Lung (tissue), 12 donors: ENCODE data around the gene AQP9. TPM values are rescaled to one million over a fixed set of nuclear protein-coding genes. Genes with fewer than 3 reads are reported as not detected.

Experiments
- ATAC-seq: fragments of 200-7000 bp; cut with Tn5 transposase; one replicate; pipeline ENCODE4 v1.9.1; 2020; ENCODE audit warnings: moderate number of reproducible peaks; ENCODE audit not compliant: insufficient read depth, low FRiP score
- DNase-seq, 3 donors: peaks; one replicate each; pipeline ENCODE4 v3.0.0-alpha.2; 2013 to 2017
- H3K27ac ChIP-seq, 2 donors: one replicate each; pipeline ENCODE4 v1.5.1; 2013; ENCODE audit warnings: mild to moderate bottlenecking in 2 of 2, moderate library complexity in 2 of 2, control low read depth in 1 of 2, inconsistent platforms in 1 of 2, low read depth in 1 of 2, low read length in 1 of 2
- H3K27me3 ChIP-seq, 3 donors: one replicate each; pipeline ENCODE4 v1.5.1; 2013; ENCODE audit warnings: low read length in 2 of 3; ENCODE audit not compliant: control insufficient read depth in 3 of 3, insufficient read depth in 3 of 3
- H3K36me3 ChIP-seq, 4 donors: one replicate each; pipeline ENCODE4 v1.5.1; 2013; ENCODE audit warnings: low read length in 4 of 4, mild to moderate bottlenecking in 1 of 4, moderate library complexity in 1 of 4; ENCODE audit not compliant: control insufficient read depth in 4 of 4, insufficient read depth in 4 of 4
- H3K4me1 ChIP-seq, 5 donors: one replicate each; pipeline ENCODE4 v1.5.1; 2013; ENCODE audit warnings: low read length in 5 of 5, mild to moderate bottlenecking in 2 of 5, moderate library complexity in 1 of 5; ENCODE audit not compliant: control insufficient read depth in 5 of 5, insufficient read depth in 5 of 5
- H3K4me3 ChIP-seq: one replicate; pipeline ENCODE4 v1.5.1; 2013; ENCODE audit warnings: mild to moderate bottlenecking, control low read depth, moderate library complexity
- H3K9ac ChIP-seq, 2 donors: one replicate each; pipeline ENCODE4 v1.5.1; 2013; ENCODE audit warnings: low read length in 2 of 2, control low read depth in 1 of 2; ENCODE audit not compliant: insufficient read depth in 1 of 2
- H3K9me3 ChIP-seq, 4 donors: one replicate each; pipeline ENCODE4 v1.5.1; 2013; ENCODE audit warnings: low read length in 3 of 4, mild to moderate bottlenecking in 1 of 4, moderate library complexity in 1 of 4; ENCODE audit not compliant: control insufficient read depth in 4 of 4, insufficient read depth in 3 of 4
- WGBS, 2 donors: extraction: QIAGEN DNeasy Blood & Tissue Kit; methylation state at CpG; one replicate each; pipeline ENCODE4 v1.1.7; 2013; 5-methylcytosine and 5-hydroxymethylcytosine counted together
- polyA plus RNA-seq, 2 donors: library from polyadenylated mRNA; stranded (reverse); fragments of 200-250 nt; gene quantifications; one replicate each; pipeline ENCODE4 v1.2.1, GENCODE V29; 2013
- total RNA-seq, 2 donors: library from RNA; depleted of rRNA in 1 of 2; stranded (reverse); fragments of >200 nt in 1 of 2; gene quantifications; one replicate each; pipeline ENCODE4 v1.2.1, GENCODE V29; 2014 to 2021
- TF ChIP-seq, protein P1 (sequence below): IDR thresholded peaks from 2 replicates; pipeline ENCODE4 v1.5.1; 2012; ENCODE audit warnings: mild to moderate bottlenecking; ENCODE audit errors: control extremely low read depth, extremely low read depth
- donor health status: control.
- donor health status: control.
- donor health status: Bipolar disorder and iron deficiency.
- donor health status: healthy.
- donor health status: DM: yes; HTN: yes; CAD: no.

AQP9 gene
- total and polyA plus RNA-seq, 4 donors: 6.1 to 329 (median 21.9) TPM

DNA sequence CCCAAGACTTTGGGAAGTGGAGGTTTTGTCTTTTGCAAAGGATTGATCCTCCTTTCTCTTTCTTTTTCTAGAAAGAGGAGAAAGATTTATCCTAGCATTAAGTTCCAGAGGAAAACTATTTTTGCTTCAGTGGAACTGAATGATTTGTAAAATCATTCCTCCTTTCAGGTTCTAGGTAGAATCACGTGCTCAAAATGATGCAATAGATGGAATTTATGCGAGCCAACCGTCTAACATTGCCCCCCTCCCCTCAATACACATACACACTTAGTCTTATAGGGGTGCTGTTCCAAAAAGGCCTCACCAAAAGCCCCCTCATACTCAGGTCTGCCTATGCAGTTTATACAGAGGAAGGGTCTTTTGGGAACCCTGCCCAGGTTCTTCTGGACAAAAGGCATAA is 85.3 kb downstream of the AQP9 start:
- WGBS, 2 donors: 83 to 90% methylated on average over 3 of the region's 3 CpGs
- no peaks in the 10 kb centered on the region for H3K27me3 ChIP-seq
- peaks cover 0 to 3% (median 0%) of the 10 kb centered on the region in 4 donors for H3K9me3 ChIP-seq
- ATAC-seq: no peak
- H3K4me3 ChIP-seq: no peak overlapping the region
- H3K36me3 ChIP-seq: no peaks in the 10 kb centered on the region
- H3K27ac ChIP-seq: no peak overlapping the region
- H3K9ac ChIP-seq: no peak overlapping the region
- TF ChIP-seq, protein P1, sequence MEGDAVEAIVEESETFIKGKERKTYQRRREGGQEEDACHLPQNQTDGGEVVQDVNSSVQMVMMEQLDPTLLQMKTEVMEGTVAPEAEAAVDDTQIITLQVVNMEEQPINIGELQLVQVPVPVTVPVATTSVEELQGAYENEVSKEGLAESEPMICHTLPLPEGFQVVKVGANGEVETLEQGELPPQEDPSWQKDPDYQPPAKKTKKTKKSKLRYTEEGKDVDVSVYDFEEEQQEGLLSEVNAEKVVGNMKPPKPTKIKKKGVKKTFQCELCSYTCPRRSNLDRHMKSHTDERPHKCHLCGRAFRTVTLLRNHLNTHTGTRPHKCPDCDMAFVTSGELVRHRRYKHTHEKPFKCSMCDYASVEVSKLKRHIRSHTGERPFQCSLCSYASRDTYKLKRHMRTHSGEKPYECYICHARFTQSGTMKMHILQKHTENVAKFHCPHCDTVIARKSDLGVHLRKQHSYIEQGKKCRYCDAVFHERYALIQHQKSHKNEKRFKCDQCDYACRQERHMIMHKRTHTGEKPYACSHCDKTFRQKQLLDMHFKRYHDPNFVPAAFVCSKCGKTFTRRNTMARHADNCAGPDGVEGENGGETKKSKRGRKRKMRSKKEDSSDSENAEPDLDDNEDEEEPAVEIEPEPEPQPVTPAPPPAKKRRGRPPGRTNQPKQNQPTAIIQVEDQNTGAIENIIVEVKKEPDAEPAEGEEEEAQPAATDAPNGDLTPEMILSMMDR: no peak
- no peak for DNase-seq
- H3K4me1 ChIP-seq: peaks cover 0 to 13% (median 7%) of the 10 kb centered on the region in 5 donors

DNA sequence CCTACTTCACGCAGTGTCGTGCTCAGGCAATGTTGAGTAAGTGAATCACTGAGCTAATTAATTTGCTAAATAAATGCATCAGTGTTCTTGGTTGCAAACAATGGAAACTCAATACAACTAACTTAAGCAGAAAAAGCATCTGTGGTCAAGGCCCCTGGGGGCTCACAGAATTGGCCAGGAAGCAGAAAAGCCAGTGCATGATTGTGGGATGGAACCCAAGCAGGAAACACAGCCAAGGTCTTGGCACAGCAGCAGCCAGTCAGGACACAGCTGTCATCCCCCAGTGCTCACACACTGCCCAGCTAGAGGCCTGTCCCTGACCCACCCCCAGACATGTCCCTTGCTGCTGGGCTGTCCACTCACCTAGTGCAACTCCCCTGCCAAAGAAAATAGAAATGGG is 85.9 kb downstream of the AQP9 start:
- Histone ChIP-seq H3K27me3 (no peaks in the 10 kb centered on the region), H3K9ac (no peak overlapping the region), H3K36me3 (no peaks in the 10 kb centered on the region), H3K4me1 (peaks cover 0 to 14% (median 8%) of the 10 kb centered on the region in 5 donors), H3K27ac (no peak overlapping the region), H3K9me3 (peaks cover 0 to 3% (median 0%) of the 10 kb centered on the region in 4 donors), H3K4me3 (no peak overlapping the region)
- peak; percentile 43 to 69 (median 52) for DNase-seq
- WGBS, 2 donors: 88 to 89% methylated on average over 2 of the region's 2 CpGs
- no peak for ATAC-seq
- TF ChIP-seq, protein P1: no peak

DNA sequence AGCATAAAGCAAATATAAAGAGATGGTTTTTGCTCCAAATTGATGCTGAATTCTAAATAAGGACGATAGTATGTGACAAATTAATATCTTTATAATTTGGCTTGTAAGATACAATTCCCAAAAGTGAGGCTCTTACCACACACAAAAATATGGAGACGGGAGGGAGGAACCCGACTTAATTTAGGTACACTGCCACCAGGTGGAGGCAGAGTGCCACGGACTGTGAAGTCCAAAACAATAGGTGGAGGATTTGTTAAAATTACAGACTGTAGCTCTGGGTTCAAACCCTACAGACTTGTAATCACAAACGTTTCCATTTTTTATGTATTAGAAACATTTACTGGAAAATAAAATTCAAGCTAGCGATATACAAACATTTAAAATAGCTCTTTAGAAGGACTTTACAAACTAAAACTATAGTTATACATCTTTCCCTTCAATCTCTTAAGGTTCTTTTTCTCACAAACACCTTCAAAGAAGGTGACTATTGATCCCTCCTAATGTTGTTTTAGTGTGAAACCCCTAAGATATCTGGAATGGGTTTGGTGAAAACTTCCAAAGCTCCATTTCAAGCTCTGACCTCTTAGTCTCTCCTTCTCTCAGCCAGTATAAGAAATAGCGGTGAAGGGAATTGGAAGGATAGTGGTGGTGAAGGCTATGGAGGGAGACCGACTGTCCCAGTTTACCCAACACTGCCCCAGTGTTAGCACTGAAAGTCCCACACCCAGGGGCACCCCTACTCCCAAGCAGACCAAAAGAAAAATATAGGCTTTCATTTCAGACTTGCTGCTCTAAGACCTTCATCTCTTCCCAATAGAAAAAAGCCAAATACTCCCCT is 89.7 kb downstream of the AQP9 start:
- DNase-seq (peak; percentile 69 to 78 (median 75)), ATAC-seq (peak; percentile 80)
- TF ChIP-seq, protein P1: peak; percentile 54
- Histone ChIP-seq H3K9ac (no peak overlapping the region), H3K9me3 (no peaks in the 10 kb centered on the region), H3K36me3 (no peaks in the 10 kb centered on the region), H3K27me3 (no peaks in the 10 kb centered on the region), H3K4me1 (peaks cover 2 to 20% (median 8%) of the 10 kb centered on the region in 5 donors), H3K27ac (peak overlapping the region in 1 of 2 donors; percentile 76), H3K4me3 (no peak overlapping the region)
- 47 to 55% methylated on average over 8 of the region's 8 CpGs for WGBS, 2 donors
